Stimulated activated CD8-positive, alpha-beta memory T cell treated with anti-CD3 and anti-CD28 coated beads, Interleukin-12 subunit alpha, Interleukin-12 subunit beta, amount 100 ng/mL, for 4 hours (primary cell): ENCODE results near the gene IFNAR2.

Source experiments
- DNase-seq: peaks from one replicate; pipeline ENCODE4 v3.0.0-alpha.2; 2020; ENCODE audit warnings: low read depth

Gene IFNAR2

GRCh38 chr21:33229784-33230544, at the start of gene IFNAR2:
TSS of gene IFNAR2 (plus strand) at chr21:33229938. CDS start at chr21:33241923, 11,985 bp downstream.
- DNase-seq, result peak; percentile 68

GRCh38 chr21:33185852-33186251, 43.9 kb upstream of the IFNAR2 start:
- no peak for DNase-seq

- DNase-seq, result no peak
Observed at GRCh38 chr21:33187276-33187675, 42.5 kb upstream of the IFNAR2 start.

- no peak for DNase-seq
Observed at GRCh38 chr21:33189237-33189636, 40.5 kb upstream of the IFNAR2 start.

DNA sequence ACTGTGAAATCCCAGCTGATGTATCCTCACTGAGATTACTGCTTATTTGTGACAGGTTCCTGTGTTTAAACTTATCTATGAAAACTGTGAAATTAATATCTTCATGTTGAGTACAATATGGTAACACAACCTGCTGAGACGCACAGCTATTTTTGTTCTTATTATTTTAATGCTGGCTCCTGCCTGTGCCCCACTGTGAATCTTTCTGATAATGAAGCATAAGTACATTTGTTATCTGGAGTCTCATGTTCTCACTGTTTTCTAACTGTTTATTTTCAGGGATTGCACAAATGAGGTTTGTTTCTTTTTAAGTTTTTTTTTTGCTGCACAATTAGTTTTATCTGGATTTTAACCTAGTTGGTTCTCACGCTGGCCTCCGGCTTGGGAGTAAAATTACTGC, 39.9 kb upstream of the IFNAR2 start:
- no peak for DNase-seq

- no peak for DNase-seq
Observed at GRCh38 chr21:33196941-33197374, 32.8 kb upstream of the IFNAR2 start.

DNA sequence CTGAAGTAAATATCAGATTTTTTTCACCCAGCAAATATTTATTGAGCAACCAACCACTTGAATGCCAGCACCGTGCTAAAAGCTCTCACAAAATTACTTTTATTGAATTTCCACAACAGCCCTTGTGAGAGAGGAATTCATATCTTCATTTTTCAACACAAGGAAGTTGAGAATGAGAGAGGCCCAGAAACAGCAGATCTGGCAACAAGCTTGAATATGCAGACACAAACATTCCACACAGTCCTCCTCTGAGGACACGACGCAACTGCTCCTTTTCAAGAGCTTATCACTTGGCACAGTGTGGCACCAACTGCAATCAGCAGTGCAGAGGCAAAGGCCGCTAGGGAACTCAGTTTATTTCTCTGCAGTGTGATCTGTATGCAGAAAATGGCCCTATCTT, 32.2 kb upstream of the IFNAR2 start:
- no peak for DNase-seq

DNA sequence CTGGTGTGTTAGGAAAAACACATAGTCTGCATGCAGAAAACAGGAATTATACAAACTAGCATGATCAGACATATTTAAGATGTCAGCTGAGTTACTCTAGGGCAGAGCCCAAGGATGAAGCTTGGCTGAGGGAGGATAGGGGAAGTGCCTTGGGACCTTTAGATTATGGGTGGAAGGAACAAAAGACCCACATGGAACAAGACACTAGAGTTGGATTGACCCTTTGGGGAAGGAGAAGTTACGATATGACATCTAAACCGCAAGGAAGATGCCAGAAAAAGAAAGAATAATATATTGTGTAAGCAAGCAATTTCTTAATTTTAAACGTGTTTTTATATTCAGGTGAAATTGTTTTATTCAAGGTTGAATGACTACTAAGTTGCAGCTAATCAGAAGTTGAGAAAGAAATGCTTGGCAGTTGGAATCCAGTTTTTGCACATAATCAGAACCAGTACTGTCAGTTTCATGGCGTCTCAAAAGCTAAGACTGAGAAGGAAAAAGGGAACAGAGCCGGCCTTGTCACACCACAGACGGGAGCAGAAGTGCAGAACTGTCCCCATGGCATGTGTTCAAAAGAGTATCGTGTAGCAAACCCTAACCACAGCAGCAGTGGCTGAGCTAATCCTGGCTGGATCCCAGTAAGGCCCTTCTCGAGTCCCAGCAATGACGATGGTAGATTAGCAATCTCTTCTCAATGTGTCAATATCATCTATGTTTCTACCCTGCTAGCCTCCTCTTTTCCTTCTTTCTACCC, 31.2 kb upstream of the IFNAR2 start:
- no peak for DNase-seq

- DNase-seq, result no peak
Observed at GRCh38 chr21:33199100-33199464, 30.7 kb upstream of the IFNAR2 start.

- peak; percentile 51 for DNase-seq
Observed at GRCh38 chr21:33199516-33200217, 30.1 kb upstream of the IFNAR2 start.

GRCh38 chr21:33201956-33202355, 27.8 kb upstream of the IFNAR2 start:
- DNase-seq, result no peak

- no peak for DNase-seq
Observed at GRCh38 chr21:33202464-33203363, 27.0 kb upstream of the IFNAR2 start.

DNA sequence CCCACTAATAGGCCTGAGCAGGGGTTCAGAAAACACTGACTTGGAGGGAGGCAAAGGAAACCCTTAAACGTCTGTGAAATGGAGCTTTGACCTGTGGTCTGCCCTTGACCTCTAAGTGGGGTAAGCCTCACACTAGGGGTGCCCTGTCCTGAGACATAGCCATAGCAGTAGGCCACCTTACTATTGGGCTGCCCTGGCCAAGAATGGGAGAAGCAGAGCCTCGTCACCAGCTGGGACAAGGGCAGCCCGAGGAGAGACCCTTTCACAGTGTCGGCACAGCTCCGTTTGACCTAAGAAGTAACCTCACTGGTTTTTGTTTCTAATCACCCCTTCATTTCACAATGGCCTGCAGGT, 26.4 kb upstream of the IFNAR2 start:
- DNase-seq, result no peak

DNA sequence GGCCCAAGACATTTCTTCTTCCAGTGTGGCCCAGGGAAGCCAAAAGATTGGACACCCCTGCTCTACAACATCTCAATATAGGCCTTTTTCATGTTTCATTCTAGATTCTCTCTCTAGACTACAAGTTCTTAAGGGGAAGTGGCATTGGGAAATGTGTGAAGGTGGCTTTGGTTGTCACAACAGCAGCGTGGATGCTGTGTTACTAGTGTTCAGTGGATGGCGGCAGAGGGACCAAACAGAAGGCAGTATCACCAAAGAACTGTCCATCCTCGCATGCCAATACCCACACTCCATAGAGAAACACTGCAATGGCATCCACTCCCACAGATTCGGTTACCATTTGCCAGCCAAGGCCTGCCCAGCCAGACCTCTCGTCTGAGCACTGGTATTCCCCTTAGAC, 24.3 kb upstream of the IFNAR2 start:
- no peak for DNase-seq

- no peak for DNase-seq
Observed at GRCh38 chr21:33206771-33207281, 22.9 kb upstream of the IFNAR2 start.

DNA sequence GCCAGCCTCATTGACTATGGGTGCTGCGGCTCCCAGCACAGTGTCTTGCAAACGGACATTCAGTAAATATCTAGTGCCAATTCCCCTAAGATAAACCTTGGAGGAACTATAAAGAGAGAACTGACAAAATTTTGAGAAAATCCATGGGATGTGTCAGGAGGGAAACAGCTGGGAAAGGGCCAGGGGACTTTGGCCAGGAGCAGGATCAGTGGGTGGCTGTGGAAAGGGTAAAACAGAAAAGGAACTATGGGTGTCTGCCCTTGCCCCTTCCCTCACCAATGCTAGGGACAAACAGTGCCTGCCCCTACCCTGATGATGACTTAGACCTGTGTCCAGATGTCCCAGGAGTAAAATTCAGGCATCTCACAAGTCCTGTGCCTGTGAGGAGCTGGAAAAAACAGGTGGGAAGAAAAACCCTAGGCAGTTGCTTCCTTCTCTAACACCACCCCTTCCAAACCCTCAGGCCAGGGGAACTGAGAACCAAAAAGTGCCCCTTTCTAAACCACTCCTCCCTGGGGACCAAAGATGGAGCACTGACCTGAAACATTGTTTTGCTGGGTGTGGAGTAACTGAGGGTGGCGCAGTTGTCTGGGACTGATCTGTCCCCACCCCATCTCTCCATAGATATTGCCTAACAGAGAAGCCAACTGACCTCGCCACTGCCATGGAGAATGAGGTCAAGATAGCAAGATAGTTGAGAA, 22.1 kb upstream of the IFNAR2 start:
- DNase-seq, result no peak

DNA sequence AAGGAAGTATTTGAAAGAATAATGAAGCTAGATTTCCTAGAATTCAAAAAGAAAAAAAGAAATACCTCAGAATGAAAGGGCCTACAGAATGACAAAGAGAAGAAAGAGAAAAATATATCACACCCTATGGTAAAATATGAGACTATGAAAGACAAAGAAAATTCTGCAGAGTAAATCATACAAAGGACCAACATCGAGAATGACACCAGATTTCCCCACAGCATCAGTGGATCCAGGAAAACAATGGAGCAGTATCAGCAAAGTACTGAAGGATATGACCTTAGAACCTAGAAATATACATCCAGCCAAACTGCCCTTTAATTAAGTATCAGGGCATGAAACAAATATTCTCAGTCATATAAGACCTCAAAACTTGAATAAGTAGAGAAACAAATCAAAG, 21.2 kb upstream of the IFNAR2 start:
- no peak for DNase-seq

- no peak for DNase-seq
Observed at GRCh38 chr21:33211305-33211704, 18.4 kb upstream of the IFNAR2 start.

DNA sequence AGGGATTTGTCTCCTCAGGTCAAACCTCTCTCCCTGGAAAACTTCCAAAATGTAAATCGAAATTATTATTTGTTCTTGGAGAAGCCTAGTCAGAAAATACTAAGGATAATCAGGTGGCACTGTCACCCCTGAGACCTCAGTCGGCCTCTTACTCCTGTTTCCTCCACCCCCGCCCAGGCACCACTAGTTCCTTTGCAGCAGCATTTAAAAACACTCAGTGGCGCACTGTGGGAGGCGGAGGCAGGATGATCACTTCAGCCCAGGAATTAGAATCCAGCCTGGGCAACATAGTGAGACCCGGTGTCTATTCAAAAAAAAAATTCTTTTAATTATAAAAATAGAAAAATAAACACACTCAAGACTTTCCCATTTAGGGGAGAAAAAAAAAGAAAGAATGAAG, 18.0 kb upstream of the IFNAR2 start:
- DNase-seq, result no peak

DNA sequence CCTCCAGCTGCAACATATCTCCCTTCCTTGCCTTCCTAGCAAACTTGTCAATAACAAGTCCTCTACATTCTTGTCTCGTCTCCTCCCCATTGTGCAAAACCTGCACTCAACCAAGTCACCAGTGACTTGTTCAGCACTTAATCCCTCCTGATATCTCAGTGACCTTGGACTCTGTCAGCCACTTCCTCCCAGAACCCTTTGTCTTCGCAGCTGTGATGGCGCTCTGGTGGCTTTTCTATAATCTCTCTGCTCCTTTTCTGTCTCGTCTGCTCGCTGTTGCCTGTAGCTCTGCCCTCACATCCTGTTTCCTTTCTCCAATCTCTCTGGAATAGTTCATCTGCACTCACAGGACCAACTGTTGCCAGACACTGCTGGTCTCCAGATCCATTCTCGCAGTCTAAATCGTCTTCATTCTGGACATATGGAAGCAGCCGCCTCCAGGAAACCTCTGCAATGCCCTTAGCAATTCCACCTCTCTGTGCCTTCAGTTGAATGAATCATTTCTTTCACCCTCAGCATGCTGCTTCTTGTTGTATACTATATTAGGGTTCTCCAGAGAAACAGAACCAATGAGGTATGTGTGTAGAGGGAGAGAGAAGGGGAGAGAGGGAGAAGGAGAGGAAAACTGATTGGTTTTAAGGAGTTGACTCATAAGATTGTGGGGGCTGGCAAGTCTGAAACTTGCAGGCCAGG, 17.4 kb upstream of the IFNAR2 start:
- DNase-seq, result no peak

- DNase-seq, result no peak
Observed at GRCh38 chr21:33214056-33214455, 15.7 kb upstream of the IFNAR2 start.
